Neural progenitor cell (in vitro differentiated cells): ENCODE measurements around the gene LIN9.

ENCODE experiments used
- EZH2 ChIP-seq: fragments of 200-600 bp; sonication (generic); IDR thresholded peaks from 2 replicates; pipeline ENCODE4 v1.6.1; 2017; ENCODE audit warnings: antibody characterized with exemption, mild to moderate bottlenecking, moderate library complexity
- TF ChIP-seq, protein P1 (sequence below): fragments of 200-600 bp; sonication (generic); IDR thresholded peaks from 2 replicates; pipeline ENCODE4 v1.5.1; 2017; ENCODE audit warnings: antibody characterized with exemption, mild to moderate bottlenecking

GRCh38 chr1:226349801-226350518, 41.0 kb upstream of the LIN9 start:
- TF ChIP-seq, protein P1, sequence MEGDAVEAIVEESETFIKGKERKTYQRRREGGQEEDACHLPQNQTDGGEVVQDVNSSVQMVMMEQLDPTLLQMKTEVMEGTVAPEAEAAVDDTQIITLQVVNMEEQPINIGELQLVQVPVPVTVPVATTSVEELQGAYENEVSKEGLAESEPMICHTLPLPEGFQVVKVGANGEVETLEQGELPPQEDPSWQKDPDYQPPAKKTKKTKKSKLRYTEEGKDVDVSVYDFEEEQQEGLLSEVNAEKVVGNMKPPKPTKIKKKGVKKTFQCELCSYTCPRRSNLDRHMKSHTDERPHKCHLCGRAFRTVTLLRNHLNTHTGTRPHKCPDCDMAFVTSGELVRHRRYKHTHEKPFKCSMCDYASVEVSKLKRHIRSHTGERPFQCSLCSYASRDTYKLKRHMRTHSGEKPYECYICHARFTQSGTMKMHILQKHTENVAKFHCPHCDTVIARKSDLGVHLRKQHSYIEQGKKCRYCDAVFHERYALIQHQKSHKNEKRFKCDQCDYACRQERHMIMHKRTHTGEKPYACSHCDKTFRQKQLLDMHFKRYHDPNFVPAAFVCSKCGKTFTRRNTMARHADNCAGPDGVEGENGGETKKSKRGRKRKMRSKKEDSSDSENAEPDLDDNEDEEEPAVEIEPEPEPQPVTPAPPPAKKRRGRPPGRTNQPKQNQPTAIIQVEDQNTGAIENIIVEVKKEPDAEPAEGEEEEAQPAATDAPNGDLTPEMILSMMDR, result no peak
- no peak for TF ChIP-seq EZH2
